ENCODE data around the gene PLCL1.

DNA sequence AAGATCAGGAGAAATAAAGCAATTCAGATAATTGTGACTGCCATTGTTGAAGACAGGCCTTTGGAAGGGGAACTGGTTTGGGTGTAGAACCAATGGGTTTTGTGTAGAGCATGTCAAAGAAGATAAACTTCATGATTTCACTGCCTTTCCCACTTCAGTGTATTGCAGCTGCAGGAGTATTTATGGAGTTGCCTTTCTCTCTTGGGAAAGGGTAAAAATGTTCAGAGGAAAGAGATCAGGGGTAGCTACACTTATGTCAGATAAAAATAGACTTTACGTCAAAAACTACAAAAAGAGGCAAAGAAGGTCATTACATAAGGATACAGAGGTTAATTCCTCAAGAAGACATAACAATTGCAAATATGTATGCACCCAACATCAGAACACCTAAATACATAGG is 249.4 kb downstream of the PLCL1 start:
- TF ChIP-seq, protein P1, sequence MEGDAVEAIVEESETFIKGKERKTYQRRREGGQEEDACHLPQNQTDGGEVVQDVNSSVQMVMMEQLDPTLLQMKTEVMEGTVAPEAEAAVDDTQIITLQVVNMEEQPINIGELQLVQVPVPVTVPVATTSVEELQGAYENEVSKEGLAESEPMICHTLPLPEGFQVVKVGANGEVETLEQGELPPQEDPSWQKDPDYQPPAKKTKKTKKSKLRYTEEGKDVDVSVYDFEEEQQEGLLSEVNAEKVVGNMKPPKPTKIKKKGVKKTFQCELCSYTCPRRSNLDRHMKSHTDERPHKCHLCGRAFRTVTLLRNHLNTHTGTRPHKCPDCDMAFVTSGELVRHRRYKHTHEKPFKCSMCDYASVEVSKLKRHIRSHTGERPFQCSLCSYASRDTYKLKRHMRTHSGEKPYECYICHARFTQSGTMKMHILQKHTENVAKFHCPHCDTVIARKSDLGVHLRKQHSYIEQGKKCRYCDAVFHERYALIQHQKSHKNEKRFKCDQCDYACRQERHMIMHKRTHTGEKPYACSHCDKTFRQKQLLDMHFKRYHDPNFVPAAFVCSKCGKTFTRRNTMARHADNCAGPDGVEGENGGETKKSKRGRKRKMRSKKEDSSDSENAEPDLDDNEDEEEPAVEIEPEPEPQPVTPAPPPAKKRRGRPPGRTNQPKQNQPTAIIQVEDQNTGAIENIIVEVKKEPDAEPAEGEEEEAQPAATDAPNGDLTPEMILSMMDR (IDR thresholded peaks at IDR 0.05): no peak
- no peak for TF ChIP-seq POLR2A (IDR thresholded peaks at IDR 0.05)

Data from esophagus squamous epithelium (tissue), 4 donors.